Keratinocyte (primary cell): ENCODE measurements around the gene MUTYH. TPM values are rescaled to one million over a fixed set of nuclear protein-coding genes. Genes with fewer than 3 reads are reported as not detected.

ENCODE experiments used
- DNase-seq: peaks from one replicate; pipeline ENCODE4 v3.0.0-alpha.2; 2011; ENCODE audit warnings: low read depth, missing footprints, low spot score
- FAIRE-seq: peaks from 2 replicates; lab custom pipeline; 2011; peaks lifted over from hg19 to GRCh38; lab: Jason Lieb, UNC
- H2AFZ ChIP-seq: 2 replicates; pipeline ENCODE4 v1.6.0; 2012; ENCODE audit warnings: low read length, control low read depth, inconsistent platforms; ENCODE audit not compliant: control insufficient read depth
- H3K27ac ChIP-seq: 2 replicates; pipeline ENCODE4 v1.5.1; 2011; ENCODE audit warnings: low read length; ENCODE audit not compliant: control insufficient read depth, insufficient read depth
- H3K27me3 ChIP-seq: 3 replicates; pipeline ENCODE4 v1.6.0; 2011; ENCODE audit warnings: low read length; ENCODE audit not compliant: control insufficient read depth, insufficient read depth; ENCODE audit errors: extremely low read depth
- H3K36me3 ChIP-seq, 2 experiments: 2 replicates in 1 of 2; 3 replicates in 1 of 2; pipeline ENCODE4 v1.5.1; 2011; ENCODE audit warnings: low read length in 2 of 2, mild to moderate bottlenecking in 1 of 2; ENCODE audit not compliant: control insufficient read depth in 2 of 2, insufficient read depth in 2 of 2; ENCODE audit errors: extremely low read depth in 1 of 2
- H3K4me1 ChIP-seq: 3 replicates; pipeline ENCODE4 v1.5.1; 2011; ENCODE audit warnings: low read length; ENCODE audit not compliant: control insufficient read depth, insufficient read depth; ENCODE audit errors: extremely low read depth
- H3K4me2 ChIP-seq: 3 replicates; pipeline ENCODE4 v1.6.0; 2011; ENCODE audit warnings: low read depth, low read length; ENCODE audit not compliant: control insufficient read depth, insufficient read depth; ENCODE audit errors: extremely low read depth
- H3K4me3 ChIP-seq, 3 experiments: fragments of 200-600 bp in 1 of 3; sonication (generic) in 1 of 3; 2 replicates in 2 of 3; 3 replicates in 1 of 3; pipeline ENCODE4 v1.5.1; 2011 to 2016; ENCODE audit warnings: low read length in 3 of 3, mild to moderate bottlenecking in 3 of 3, control low read depth in 2 of 3, inconsistent platforms in 1 of 3, low read depth in 1 of 3, mixed read lengths in 1 of 3, mixed run types in 1 of 3, moderate library complexity in 1 of 3; ENCODE audit not compliant: control insufficient read depth in 2 of 3, insufficient read depth in 2 of 3; ENCODE audit errors: extremely low read depth in 1 of 3
- H3K79me2 ChIP-seq: 2 replicates; pipeline ENCODE4 v1.6.0; 2012; ENCODE audit warnings: low read length; ENCODE audit not compliant: control insufficient read depth, insufficient read depth
- H3K9ac ChIP-seq: 3 replicates; pipeline ENCODE4 v1.6.0; 2011; ENCODE audit warnings: low read length; ENCODE audit not compliant: control insufficient read depth, insufficient read depth; ENCODE audit errors: extremely low read depth
- H3K9me1 ChIP-seq: 3 replicates; pipeline ENCODE4 v1.6.0; 2011; ENCODE audit warnings: low read length; ENCODE audit not compliant: control insufficient read depth, insufficient read depth; ENCODE audit errors: extremely low read depth
- H3K9me3 ChIP-seq: 2 replicates; pipeline ENCODE4 v1.5.1; 2012; ENCODE audit warnings: low read depth, low read length; ENCODE audit not compliant: control insufficient read depth
- H4K20me1 ChIP-seq: 3 replicates; pipeline ENCODE4 v1.6.0; 2011; ENCODE audit warnings: low read length; ENCODE audit not compliant: control insufficient read depth, insufficient read depth; ENCODE audit errors: extremely low read depth
- EZH2 ChIP-seq: IDR thresholded peaks from one replicate; pipeline ENCODE4 v1.6.1; 2012; ENCODE audit warnings: inconsistent platforms, mild to moderate bottlenecking, low read length, moderate library complexity
- dilution Hi-C: fragments of 300-500 bp; cut with MboI; formaldehyde crosslinking; loops from one replicate; pipeline ENCODE4 v1.7.0; 2020; ENCODE audit warnings: low sequenced_read_pairs; ENCODE audit not compliant: extremely low pct_ligation_motif_present
- polyA plus RNA-seq, 5 experiments: library from polyadenylated mRNA; depleted of rRNA in 3 of 5; stranded (reverse) in 3 of 5; stranded (forward) in 1 of 5; unstranded in 1 of 5; fragments of >200 nt; gene quantifications; 1 replicate in 1 of 5; 2 replicates in 3 of 5; 3 replicates in 1 of 5; pipeline versions ENCODE4 v1.2.1 to v1.2.3, GENCODE V29; 2011 to 2012; ENCODE audit warnings: missing spikeins in 2 of 5, low read depth in 1 of 5, low replicate concordance in 1 of 5
- TF ChIP-seq, protein P1 (sequence below), 3 experiments: IDR thresholded peaks in 1 of 3; conservative IDR thresholded peaks in 1 of 3; optimal IDR thresholded peaks in 1 of 3; 2 replicates in 2 of 3; 3 replicates in 1 of 3; pipeline versions ENCODE3 to v1.5.1; 2011; ENCODE audit warnings: low read length in 3 of 3, mild to moderate bottlenecking in 3 of 3, moderate library complexity in 2 of 3, control low read depth in 1 of 3, inconsistent platforms in 1 of 3; ENCODE audit not compliant: insufficient read depth in 2 of 3; ENCODE audit errors: extremely low read depth in 1 of 3

Gene MUTYH
- polyA plus RNA-seq, 1 donor (not counting 4 experiments of a cell fraction or from before 2014, with no cell fraction given) = 10.0 TPM

DNA sequence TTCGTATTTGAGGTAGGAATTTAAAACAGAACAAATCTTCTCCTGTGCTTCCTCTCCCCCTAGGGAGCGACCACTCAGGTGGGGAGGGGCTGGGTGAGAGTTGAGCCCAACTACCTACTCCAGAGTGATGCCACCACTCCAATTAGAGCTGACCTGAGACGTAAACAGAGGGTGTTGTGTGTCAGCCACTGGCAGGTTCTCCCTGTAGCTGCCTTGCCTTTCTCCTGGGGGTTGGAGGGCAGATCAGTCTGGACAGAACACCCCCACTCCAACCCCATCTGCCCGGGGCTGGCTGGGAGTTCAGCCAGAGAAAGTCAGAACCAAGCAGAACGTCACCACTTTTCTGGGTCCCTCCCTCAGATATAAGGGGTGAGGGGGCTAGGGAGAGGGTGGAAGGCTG is 11.6 kb downstream of the MUTYH start:
- Histone ChIP-seq H3K4me3 (no peak overlapping the region), H3K9ac (no peak overlapping the region), H4K20me1 (no peaks in the 10 kb centered on the region), H3K27me3 (peaks cover 7% of the 10 kb centered on the region), H3K4me2 (no peak overlapping the region), H3K9me1 (no peaks in the 10 kb centered on the region), H3K27ac (no peak overlapping the region), H3K4me1 (peaks cover 11% of the 10 kb centered on the region), H3K79me2 (no peaks in the 10 kb centered on the region), H3K36me3 (peaks cover 6 to 9% of the 10 kb centered on the region in 2 experiments), H3K9me3 (no peaks in the 10 kb centered on the region), H2AFZ (no peak overlapping the region)
- DNase-seq = no peak
- FAIRE-seq = no peak
- dilution Hi-C loops = no loop called here
- TF ChIP-seq, protein P1, sequence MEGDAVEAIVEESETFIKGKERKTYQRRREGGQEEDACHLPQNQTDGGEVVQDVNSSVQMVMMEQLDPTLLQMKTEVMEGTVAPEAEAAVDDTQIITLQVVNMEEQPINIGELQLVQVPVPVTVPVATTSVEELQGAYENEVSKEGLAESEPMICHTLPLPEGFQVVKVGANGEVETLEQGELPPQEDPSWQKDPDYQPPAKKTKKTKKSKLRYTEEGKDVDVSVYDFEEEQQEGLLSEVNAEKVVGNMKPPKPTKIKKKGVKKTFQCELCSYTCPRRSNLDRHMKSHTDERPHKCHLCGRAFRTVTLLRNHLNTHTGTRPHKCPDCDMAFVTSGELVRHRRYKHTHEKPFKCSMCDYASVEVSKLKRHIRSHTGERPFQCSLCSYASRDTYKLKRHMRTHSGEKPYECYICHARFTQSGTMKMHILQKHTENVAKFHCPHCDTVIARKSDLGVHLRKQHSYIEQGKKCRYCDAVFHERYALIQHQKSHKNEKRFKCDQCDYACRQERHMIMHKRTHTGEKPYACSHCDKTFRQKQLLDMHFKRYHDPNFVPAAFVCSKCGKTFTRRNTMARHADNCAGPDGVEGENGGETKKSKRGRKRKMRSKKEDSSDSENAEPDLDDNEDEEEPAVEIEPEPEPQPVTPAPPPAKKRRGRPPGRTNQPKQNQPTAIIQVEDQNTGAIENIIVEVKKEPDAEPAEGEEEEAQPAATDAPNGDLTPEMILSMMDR (optimal IDR thresholded peaks at IDR 0.05 in 1 of 3, IDR thresholded peaks at IDR 0.05 in 1 of 3, conservative IDR thresholded peaks at IDR 0.05 in 1 of 3; ENCODE audit: extremely low read depth in 1 of 3, insufficient read depth in 2 of 3, low read length in 3 of 3) = no peak
- no peak for TF ChIP-seq EZH2

DNA sequence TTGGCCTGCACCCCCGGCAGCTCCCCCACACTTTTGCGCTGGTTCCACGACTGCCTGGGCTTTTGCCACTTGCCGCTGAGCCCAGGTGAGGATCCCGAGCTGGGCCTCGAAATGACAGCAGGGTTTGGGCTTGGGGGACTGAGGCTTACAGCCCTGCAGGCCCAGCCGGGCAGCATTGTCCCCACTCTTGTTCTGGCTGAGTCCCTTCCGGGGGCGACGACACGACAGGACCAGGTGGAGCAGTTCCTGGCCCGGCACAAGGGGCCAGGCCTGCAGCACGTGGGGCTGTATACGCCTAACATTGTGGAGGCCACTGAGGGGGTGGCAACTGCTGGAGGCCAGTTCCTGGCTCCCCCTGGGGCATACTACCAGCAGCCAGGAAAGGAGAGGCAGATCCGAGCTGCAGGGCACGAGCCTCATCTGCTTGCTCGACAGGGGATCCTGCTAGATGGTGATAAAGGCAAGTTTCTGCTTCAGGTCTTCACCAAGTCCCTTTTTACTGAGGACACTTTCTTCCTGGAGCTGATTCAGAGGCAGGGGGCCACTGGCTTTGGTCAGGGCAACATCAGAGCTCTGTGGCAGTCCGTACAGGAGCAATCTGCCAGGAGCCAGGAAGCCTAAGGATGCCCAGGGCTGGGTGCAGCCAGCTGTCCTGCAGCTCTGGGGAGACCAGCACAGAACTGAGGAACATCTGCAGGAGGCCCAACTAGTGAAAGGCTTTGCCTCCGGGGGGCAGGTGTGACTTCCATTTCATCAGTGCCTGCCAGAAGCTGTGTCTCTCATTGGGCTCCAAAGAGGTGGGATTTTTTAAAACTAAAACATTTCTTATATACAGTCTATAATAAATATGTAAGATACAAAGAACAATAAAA is 12.4 kb downstream of the MUTYH start:
- Histone ChIP-seq H3K36me3 (peaks cover 6 to 9% of the 10 kb centered on the region in 2 experiments), H2AFZ (no peak overlapping the region), H3K27me3 (peaks cover 7% of the 10 kb centered on the region), H3K4me3 (no peak overlapping the region), H3K4me1 (peaks cover 11% of the 10 kb centered on the region), H3K4me2 (no peak overlapping the region), H3K79me2 (no peaks in the 10 kb centered on the region), H3K27ac (no peak overlapping the region), H4K20me1 (no peaks in the 10 kb centered on the region), H3K9me1 (no peaks in the 10 kb centered on the region), H3K9me3 (no peaks in the 10 kb centered on the region), H3K9ac (no peak overlapping the region)
- DNase-seq (no peak), FAIRE-seq (no peak)
- TF ChIP-seq, protein P1 (optimal IDR thresholded peaks at IDR 0.05 in 1 of 3, IDR thresholded peaks at IDR 0.05 in 1 of 3, conservative IDR thresholded peaks at IDR 0.05 in 1 of 3; ENCODE audit: extremely low read depth in 1 of 3, insufficient read depth in 2 of 3, low read length in 3 of 3) = no peak
- TF ChIP-seq EZH2 = no peak
- dilution Hi-C loops = no loop called here
